Muscle layer of duodenum (tissue), 2 donors: ENCODE measurements around the gene LINC00632.
A peak's percentile ranks its signal among the peaks of the same experiment; 100 is the strongest.
"Not testable (repeated sequence)": the region's sequence is repeated elsewhere in the genome, so short reads cannot be mapped to it uniquely, and the experiment has no call there.

Experiments
- H3K27ac ChIP-seq: one replicate; pipeline ENCODE4 v1.7.0; 2013; ENCODE audit warnings: mild to moderate bottlenecking, low read length
- H3K27me3 ChIP-seq: one replicate; pipeline ENCODE4 v1.7.0; 2013; ENCODE audit warnings: low read depth, mild to moderate bottlenecking, control low read depth, low read length
- H3K36me3 ChIP-seq, 2 donors: one replicate each; pipeline ENCODE4 v1.7.0; 2013; ENCODE audit warnings: low read length in 2 of 2, control low read depth in 1 of 2, mild to moderate bottlenecking in 1 of 2; ENCODE audit not compliant: insufficient read depth in 2 of 2, control insufficient read depth in 1 of 2
- H3K4me1 ChIP-seq, 2 donors: one replicate each; pipeline ENCODE4 v1.7.0; 2013; ENCODE audit warnings: low read length in 2 of 2, mild to moderate bottlenecking in 2 of 2, control low read depth in 1 of 2, moderate library complexity in 1 of 2; ENCODE audit not compliant: insufficient read depth in 2 of 2, control insufficient read depth in 1 of 2
- H3K4me3 ChIP-seq, 2 donors: one replicate each; pipeline ENCODE4 v1.7.0; 2013; ENCODE audit warnings: low read length in 2 of 2, low read depth in 1 of 2, mild to moderate bottlenecking in 1 of 2
- H3K9me3 ChIP-seq, 2 donors: one replicate each; pipeline ENCODE4 v1.7.0; 2013; ENCODE audit warnings: low read length in 2 of 2, control low read depth in 1 of 2, mild to moderate bottlenecking in 1 of 2; ENCODE audit not compliant: control insufficient read depth in 1 of 2
- donor health status: healthy.

LINC00632 gene

GRCh38 chrX:140709421-140709846 lies at the start of gene LINC00632:
Gene LINC00632, plus strand, starts transcription at chrX:140709759.
- H3K36me3 ChIP-seq = no peaks in the 10 kb centered on the region
- no peaks in the 10 kb centered on the region for H3K4me1 ChIP-seq
- no peak within 1 kb of the TSS for H3K27ac ChIP-seq
- no peaks in the 10 kb centered on the region for H3K27me3 ChIP-seq
- peak within 1 kb of the TSS in 1 of 2 donors; percentile 32 for H3K4me3 ChIP-seq
- H3K9me3 ChIP-seq = no peaks in the 10 kb centered on the region

GRCh38 chrX:140661643-140662042 lies 47.9 kb upstream of the LINC00632 start:
- no peaks in the 10 kb centered on the region for H3K4me1 ChIP-seq
- no peak overlapping the region for H3K4me3 ChIP-seq
- H3K36me3 ChIP-seq = no peaks in the 10 kb centered on the region
- no peaks in the 10 kb centered on the region for H3K9me3 ChIP-seq
- no peak overlapping the region for H3K27ac ChIP-seq
- no peaks in the 10 kb centered on the region for H3K27me3 ChIP-seq

- Histone ChIP-seq H3K27ac (no peak overlapping the region), H3K4me3 (no peak overlapping the region), H3K4me1 (no peaks in the 10 kb centered on the region), H3K9me3 (no peaks in the 10 kb centered on the region), H3K27me3 (no peaks in the 10 kb centered on the region), H3K36me3 (no peaks in the 10 kb centered on the region)
These were observed 44.6 kb upstream of the LINC00632 start for GRCh38 chrX:140664939-140665338.

- no peaks in the 10 kb centered on the region for H3K27me3 ChIP-seq
- no peak overlapping the region for H3K27ac ChIP-seq
- H3K36me3 ChIP-seq = no peaks in the 10 kb centered on the region
- H3K4me3 ChIP-seq = no peak overlapping the region
- no peaks in the 10 kb centered on the region for H3K4me1 ChIP-seq
- no peaks in the 10 kb centered on the region for H3K9me3 ChIP-seq
These were observed 36.5 kb upstream of the LINC00632 start for GRCh38 chrX:140672840-140673731.

GRCh38 chrX:140687706-140688105 lies 21.9 kb upstream of the LINC00632 start:
- no peaks in the 10 kb centered on the region for H3K36me3 ChIP-seq
- H3K27ac ChIP-seq = no peak overlapping the region
- no peaks in the 10 kb centered on the region for H3K27me3 ChIP-seq
- no peaks in the 10 kb centered on the region for H3K4me1 ChIP-seq
- no peak overlapping the region for H3K4me3 ChIP-seq
- H3K9me3 ChIP-seq = no peaks in the 10 kb centered on the region

GRCh38 chrX:140691596-140691995 lies 18.0 kb upstream of the LINC00632 start:
- not testable (repeated sequence) for H3K4me3 ChIP-seq, H3K4me1 ChIP-seq, H3K27me3 ChIP-seq, H3K9me3 ChIP-seq, H3K27ac ChIP-seq, H3K36me3 ChIP-seq

- Histone ChIP-seq H3K4me3 (no peak overlapping the region), H3K36me3 (no peaks in the 10 kb centered on the region), H3K27ac (no peak overlapping the region), H3K4me1 (no peaks in the 10 kb centered on the region), H3K9me3 (no peaks in the 10 kb centered on the region), H3K27me3 (no peaks in the 10 kb centered on the region)
These were observed 11.9 kb upstream of the LINC00632 start for GRCh38 chrX:140697618-140698017.

GRCh38 chrX:140701480-140701879 lies 8.1 kb upstream of the LINC00632 start:
- Histone ChIP-seq H3K27me3 (no peaks in the 10 kb centered on the region), H3K36me3 (no peaks in the 10 kb centered on the region), H3K9me3 (no peaks in the 10 kb centered on the region), H3K4me1 (no peaks in the 10 kb centered on the region), H3K27ac (no peak overlapping the region), H3K4me3 (no peak overlapping the region)

GRCh38 chrX:140710710-140711109 lies 1.2 kb downstream of the LINC00632 start:
- no peak overlapping the region for H3K4me3 ChIP-seq
- H3K27ac ChIP-seq = no peak overlapping the region
- H3K36me3 ChIP-seq = no peaks in the 10 kb centered on the region
- H3K4me1 ChIP-seq = no peaks in the 10 kb centered on the region
- H3K27me3 ChIP-seq = no peaks in the 10 kb centered on the region
- no peaks in the 10 kb centered on the region for H3K9me3 ChIP-seq

GRCh38 chrX:140711894-140712293 lies 2.3 kb downstream of the LINC00632 start:
- Histone ChIP-seq H3K36me3 (no peaks in the 10 kb centered on the region), H3K4me3 (no peak overlapping the region), H3K9me3 (no peaks in the 10 kb centered on the region), H3K27me3 (no peaks in the 10 kb centered on the region), H3K27ac (no peak overlapping the region), H3K4me1 (no peaks in the 10 kb centered on the region)

GRCh38 chrX:140712413-140713173 lies 3.0 kb downstream of the LINC00632 start:
- Histone ChIP-seq H3K4me3 (peak overlapping the region; percentile 33 to 51), H3K27ac (no peak overlapping the region)

More at GRCh38 chrX:140712413-140713173, 3.0 kb downstream of the LINC00632 start:
- no peaks in the 10 kb centered on the region for H3K27me3 ChIP-seq
- no peaks in the 10 kb centered on the region for H3K4me1 ChIP-seq
- H3K36me3 ChIP-seq = no peaks in the 10 kb centered on the region
- H3K9me3 ChIP-seq = no peaks in the 10 kb centered on the region
